C4-2B (cell line): ENCODE results near the gene ISX.

Source experiments
- ZFX ChIP-seq: fragments of 450-650 bp; IDR thresholded peaks from 2 replicates; pipeline ENCODE4 v1.6.1; 2017
- TF ChIP-seq, protein P1 (sequence below): fragments of 450-650 bp; conservative IDR thresholded peaks from 2 replicates; pipeline ENCODE4 v1.5.1; 2017; ENCODE audit warnings: mild to moderate bottlenecking

DNA sequence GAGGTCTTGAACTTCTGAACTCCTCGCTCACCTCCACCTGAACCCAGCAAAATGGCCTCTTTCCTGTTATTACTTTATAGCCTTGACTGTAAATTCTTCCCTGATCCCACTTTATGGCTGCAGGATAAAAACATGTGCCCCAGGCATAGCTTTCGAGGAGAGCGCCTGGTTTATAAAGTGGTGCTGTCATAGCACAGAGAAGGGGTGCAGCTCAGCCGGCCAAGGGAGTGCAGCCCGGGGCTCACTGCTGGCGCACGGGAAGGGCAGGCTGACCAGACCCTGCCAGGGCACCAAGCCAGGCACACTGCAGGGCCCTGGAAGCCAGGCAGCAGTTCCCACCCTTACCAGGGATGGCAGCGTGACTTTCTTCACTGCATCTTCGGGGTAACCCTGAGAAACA, 50.9 kb downstream of the ISX start:
- TF ChIP-seq, protein P1, sequence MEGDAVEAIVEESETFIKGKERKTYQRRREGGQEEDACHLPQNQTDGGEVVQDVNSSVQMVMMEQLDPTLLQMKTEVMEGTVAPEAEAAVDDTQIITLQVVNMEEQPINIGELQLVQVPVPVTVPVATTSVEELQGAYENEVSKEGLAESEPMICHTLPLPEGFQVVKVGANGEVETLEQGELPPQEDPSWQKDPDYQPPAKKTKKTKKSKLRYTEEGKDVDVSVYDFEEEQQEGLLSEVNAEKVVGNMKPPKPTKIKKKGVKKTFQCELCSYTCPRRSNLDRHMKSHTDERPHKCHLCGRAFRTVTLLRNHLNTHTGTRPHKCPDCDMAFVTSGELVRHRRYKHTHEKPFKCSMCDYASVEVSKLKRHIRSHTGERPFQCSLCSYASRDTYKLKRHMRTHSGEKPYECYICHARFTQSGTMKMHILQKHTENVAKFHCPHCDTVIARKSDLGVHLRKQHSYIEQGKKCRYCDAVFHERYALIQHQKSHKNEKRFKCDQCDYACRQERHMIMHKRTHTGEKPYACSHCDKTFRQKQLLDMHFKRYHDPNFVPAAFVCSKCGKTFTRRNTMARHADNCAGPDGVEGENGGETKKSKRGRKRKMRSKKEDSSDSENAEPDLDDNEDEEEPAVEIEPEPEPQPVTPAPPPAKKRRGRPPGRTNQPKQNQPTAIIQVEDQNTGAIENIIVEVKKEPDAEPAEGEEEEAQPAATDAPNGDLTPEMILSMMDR = no peak
- TF ChIP-seq ZFX = no peak
